ENCODE measurements around the gene AUH.
"Not testable (repeated sequence)": the region's sequence is repeated elsewhere in the genome, so short reads cannot be mapped to it uniquely, and the experiment has no call there.

Gene AUH

GRCh38 chr9:91378695-91379127 is 17.0 kb upstream of the AUH start:
- DNase-seq = no peak

- DNase-seq = not testable (repeated sequence)
Measured at GRCh38 chr9:91378054-91378453, 16.3 kb upstream of the AUH start.

GRCh38 chr9:91376239-91376638 is 14.5 kb upstream of the AUH start:
- no peak for DNase-seq

DNA sequence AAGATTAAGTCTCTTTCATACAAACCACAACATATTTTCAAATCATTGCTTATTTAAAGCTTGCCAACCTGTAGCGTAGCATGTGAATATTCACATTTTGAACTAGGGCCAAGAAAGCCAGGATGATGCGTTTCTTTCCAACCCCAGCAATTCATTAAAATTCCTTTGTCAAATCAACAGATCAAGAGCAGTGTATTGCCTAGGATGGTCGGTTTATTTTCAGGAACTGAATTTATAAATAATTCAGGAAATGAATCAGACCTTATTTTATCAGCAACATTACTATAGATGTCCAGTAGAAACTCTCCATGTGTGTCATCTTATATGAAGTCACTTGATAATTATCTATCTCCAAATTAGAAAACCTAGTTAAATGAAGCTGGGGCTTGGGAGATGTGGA is 13.2 kb upstream of the AUH start:
- no peak for DNase-seq

DNA sequence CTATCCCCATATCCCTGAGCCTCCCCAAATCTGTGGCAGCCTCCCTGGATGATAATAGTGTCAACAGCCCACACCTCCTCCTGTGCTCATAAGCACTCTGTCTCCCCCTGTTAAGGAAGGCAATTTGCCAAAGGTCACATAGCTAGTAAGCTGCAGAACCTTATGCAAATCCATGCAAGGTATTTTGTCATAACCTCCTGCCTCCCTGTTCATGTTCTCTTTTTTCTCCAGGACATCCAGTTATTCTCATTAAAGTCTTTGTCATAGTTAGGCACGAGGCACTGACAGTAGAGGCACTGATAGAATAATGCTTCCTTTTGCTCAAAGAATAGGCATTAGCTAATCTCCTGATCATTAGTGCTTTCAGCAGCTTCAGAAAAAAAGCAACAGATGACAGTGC is 10.2 kb upstream of the AUH start:
- DNase-seq = no peak

- not testable (repeated sequence) for DNase-seq
Measured at GRCh38 chr9:91370006-91370405, 8.3 kb upstream of the AUH start.

DNA sequence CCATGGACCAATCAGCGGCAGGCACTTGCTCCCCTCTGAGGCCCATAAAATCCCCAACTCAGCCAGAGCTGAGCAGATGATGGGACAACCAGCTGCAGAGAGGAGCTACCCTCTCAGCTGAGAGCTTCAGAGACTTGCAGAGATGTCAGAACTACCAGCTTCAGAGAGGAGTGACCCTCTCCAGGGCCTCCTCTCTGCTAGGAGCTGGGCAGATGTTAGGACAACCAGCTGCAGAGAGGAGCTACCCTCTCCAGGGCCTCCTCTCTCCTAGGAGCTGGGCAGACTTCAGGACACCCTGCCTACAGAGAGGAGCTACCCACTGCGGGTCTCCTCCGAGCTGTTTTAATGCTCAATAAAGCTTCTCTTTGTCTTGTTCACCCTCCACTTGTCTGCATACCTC is 3.0 kb upstream of the AUH start:
- no peak for DNase-seq

- no peak for DNase-seq
Measured at GRCh38 chr9:91364005-91364404, 2.3 kb upstream of the AUH start.

- DNase-seq = no peak
Measured at GRCh38 chr9:91362051-91362611, 413 bp upstream of the AUH start.

- DNase-seq = no peak
Measured at GRCh38 chr9:91360551-91361290, 997 bp downstream of the AUH start.

GRCh38 chr9:91359734-91360470 is 1.8 kb downstream of the AUH start:
- DNase-seq = no peak

GRCh38 chr9:91359083-91359482 is 2.6 kb downstream of the AUH start:
- no peak for DNase-seq

DNA sequence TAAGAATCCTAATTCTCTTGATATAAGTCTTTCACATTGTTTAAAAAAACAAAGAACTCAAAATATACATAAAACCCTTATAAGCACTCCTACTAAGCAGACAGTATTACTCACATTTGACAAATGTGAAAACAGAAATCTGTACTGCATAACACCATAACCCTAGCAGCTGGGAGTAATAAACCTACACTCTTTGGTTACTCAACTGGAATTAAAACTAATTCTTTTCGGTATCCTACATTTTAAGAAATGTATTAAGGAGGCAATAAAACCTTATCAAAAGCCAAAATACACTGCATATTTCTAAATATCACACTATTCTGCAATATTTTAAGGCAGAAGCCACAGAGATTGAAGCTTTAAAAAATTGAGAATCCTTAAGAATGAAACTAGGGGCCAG is 6.8 kb downstream of the AUH start:
- no peak for DNase-seq

DNA sequence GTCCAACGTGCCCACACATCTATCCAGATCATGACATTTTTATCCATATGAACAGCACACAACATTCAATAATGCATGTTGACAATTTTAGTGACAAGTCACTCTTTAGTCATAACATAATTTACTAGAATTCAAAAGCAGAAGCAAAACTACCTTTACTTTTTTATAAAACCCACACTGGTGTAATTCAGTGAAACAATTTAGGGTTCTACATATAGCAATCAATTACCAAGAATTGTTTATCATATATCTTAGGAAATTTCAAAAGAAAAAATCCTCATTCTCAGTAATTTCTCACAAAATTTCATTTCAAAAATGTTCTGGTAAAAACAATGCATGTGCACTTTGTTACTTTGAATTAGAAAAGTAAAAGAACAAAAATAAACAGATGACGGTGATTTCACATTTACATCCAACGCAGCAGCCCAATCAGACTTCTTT is 12.6 kb downstream of the AUH start:
- DNase-seq = no peak

DNA sequence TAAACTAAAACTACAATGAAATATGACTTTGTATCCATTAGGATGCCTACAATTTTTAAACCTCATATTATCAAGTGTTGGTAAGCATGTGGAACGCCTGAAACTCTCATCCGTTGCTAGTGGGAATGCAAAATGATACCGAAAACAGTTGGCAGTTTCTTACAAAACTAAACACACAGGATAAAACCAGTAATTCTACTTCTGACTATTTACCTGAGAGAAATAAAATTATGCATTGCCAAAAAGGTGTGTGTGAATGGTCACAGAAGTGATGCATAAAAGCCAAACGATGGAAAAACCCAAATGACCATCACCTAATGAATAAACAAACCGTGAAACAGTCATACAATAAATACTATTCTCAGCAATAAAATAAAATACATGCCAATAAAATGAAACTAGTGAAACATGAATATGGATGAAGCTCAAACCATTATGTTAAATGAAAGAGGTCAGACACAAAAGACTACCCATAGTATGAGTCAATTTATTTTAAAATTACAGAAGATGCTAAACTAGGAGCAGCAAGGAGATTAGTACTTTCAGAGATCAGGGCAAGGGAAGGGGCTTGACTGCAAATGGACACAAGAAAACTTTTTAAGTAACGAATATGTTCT is 13.4 kb downstream of the AUH start:
- no peak for DNase-seq

DNA sequence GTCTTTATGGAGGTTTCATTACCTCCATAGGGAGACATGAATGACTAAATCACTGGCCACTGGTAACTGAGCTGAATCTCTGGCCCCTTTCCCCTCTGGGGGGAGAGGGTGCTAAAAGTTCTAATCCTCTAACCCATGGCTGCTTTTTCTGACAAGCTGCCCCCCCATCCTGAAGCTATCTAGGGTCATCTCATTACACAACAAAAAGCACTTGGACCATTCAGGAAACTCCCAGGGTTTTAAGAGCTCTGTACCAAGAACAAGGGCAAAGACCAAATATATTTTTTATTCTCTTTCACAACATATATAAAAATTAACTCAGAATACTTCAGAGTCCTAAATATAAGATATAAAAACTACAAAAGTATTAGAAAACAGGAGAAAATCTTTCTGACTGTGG is 14.3 kb downstream of the AUH start:
- no peak for DNase-seq

DNA sequence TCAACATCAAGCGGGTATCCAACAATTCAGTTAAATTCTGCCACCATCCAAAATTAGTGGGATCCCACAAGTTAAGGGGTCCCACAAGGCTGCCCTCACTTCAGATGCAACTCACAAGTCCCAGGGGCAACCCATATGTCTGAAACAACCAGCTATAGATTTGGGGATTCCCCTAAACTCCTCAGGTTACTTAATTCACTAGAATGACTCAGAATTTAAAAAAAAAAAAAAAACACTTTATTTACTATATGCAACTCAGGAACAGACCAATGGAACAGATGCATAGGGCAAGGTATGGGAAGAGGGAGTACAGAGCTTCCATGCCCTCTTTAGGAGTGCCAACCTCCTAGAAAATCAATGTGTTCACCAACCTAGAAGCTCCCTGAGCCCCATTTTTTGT is 15.1 kb downstream of the AUH start:
- no peak for DNase-seq

GRCh38 chr9:91345978-91346377 is 15.7 kb downstream of the AUH start:
- DNase-seq = no peak

DNA sequence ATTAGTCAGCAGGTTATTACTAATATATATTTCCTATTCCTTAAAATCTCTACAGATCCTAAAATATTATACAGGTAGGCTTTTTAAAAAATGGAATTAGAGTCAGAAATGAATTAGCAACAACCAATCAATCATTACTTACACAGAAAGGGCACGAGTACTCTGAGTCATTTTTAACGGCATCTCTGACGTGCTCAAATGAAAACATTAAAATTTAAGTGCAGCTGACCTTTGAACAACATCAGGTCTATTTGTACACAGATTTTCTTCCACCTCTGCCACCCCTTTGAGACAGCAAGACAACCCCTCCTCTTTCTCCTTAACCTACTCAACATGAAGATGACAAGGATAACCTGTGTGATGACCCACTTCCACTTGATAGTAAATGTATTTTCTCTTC is 19.1 kb downstream of the AUH start:
- DNase-seq = no peak

- DNase-seq = no peak
Measured at GRCh38 chr9:91341749-91342148, 20.0 kb downstream of the AUH start.

DNA sequence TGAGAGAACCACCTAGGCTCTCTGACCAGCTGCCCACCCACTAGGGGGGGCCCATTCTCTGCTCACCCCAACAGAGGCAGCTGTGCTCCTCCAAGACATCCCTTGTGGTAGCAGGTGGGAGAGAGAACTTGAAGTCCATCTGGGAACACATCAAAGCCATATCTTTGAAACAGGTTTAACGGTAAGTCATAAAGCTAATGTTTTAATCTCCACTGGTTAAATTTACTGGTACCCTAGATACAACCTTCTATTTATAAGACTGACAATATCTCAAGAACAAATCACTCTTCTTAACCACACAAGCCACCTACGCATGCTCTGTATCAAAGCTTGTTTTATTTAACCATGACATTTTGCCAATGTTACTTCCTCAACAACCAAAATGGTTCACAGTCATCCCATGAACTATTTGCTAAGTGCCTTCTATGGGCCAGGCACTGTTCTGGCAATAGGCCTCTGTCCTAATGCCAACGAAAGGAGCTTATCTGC is 20.4 kb downstream of the AUH start:
- DNase-seq = no peak

DNA sequence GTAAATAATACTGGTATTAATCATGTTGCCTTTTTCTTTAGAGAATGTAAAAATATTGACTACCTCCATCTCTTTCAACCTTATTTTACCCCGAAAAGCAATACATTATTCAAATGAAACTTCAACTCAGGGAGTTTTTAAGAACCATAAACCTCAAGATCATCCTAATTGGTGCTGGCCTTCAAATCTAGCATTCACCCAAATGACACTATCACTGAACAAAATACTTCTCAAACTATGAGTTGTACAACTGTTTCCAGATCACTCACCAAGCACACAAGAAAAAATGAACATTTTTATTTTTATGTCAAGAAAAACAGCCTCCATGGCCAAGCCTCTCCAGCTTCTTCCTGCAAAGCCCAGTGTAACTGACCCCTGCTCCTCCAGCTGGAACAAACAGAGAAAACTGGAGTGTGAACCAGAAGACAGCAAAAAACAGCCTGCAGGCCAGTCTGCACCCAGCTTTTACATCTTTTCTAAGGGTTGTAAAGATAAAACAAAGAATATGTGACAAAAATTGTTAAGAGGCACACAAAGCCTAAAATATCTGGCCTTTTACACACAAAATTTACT is 21.2 kb downstream of the AUH start:
- DNase-seq = no peak

- no peak for DNase-seq
Measured at GRCh38 chr9:91338681-91339080, 23.0 kb downstream of the AUH start.
